Measurements from ENCODE around the gene C22orf15.

Gene C22orf15

DNA sequence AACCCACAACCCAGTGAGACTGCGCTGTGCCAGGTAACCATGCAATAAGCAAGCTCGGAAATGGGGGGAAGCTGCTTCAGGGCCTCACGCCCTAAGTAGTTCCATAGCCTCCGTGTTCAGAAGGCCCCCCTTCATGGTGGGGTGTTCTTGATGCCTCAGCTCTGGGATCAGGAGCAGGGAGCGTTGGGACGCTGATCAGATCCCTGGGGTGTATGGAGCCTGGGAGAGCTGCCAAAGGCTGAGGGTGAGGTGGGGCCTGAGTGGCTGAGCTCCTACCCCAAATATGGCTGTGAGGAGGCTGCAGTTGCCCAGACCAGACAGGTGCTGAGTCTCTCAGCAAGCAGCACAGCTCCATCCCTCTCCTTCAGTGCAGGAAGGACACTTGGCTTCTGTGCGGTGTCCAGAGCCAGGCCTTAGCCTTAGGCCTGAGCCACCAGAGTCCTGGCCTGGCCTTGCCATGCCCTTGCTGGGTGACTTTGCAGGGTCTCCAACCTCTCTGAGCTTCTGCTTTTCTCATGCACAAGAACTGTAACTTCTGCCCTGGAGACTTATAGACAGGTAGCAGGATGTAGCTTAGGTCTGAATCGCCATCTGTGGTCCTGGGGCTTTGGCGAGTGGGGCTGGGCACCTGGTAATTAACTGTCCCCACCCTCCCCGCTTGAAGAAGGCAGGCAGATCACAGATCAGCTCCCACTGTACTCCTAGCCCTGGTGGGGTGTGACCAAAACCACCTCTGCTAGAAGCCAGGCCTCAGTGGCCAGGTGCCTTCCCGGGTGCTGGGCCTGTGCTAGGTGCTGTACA lies 15.2 kb downstream of the C22orf15 start:
- no peak overlapping the region for H3K4me3 ChIP-seq (replicated peaks; ENCODE audit: low read depth, low read length)
- DNase-seq (ENCODE audit: extremely low read depth, low read depth): no peak
- TF ChIP-seq, protein P1, sequence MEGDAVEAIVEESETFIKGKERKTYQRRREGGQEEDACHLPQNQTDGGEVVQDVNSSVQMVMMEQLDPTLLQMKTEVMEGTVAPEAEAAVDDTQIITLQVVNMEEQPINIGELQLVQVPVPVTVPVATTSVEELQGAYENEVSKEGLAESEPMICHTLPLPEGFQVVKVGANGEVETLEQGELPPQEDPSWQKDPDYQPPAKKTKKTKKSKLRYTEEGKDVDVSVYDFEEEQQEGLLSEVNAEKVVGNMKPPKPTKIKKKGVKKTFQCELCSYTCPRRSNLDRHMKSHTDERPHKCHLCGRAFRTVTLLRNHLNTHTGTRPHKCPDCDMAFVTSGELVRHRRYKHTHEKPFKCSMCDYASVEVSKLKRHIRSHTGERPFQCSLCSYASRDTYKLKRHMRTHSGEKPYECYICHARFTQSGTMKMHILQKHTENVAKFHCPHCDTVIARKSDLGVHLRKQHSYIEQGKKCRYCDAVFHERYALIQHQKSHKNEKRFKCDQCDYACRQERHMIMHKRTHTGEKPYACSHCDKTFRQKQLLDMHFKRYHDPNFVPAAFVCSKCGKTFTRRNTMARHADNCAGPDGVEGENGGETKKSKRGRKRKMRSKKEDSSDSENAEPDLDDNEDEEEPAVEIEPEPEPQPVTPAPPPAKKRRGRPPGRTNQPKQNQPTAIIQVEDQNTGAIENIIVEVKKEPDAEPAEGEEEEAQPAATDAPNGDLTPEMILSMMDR (IDR thresholded peaks at IDR 0.05; ENCODE audit: low read depth, low read length, missing control alignments): no peak

DNA sequence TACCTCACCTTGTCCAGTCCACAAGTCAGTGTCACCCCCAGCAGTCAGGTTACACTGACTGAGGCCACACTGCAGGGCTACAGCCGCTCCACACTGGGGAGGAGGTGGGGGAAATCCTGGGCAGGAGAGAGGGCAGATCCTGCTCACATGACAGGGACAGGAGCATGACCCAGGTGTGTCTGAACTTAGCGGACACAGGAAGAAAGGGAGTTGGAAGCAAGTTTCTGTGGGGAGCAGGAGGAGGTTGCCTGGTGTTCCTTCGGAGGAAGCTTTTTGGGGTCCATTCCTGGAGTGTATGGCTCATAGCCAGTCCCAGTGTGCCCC lies 15.7 kb downstream of the C22orf15 start:
- no peak for DNase-seq (ENCODE audit: extremely low read depth, low read depth)
- TF ChIP-seq, protein P1 (IDR thresholded peaks at IDR 0.05; ENCODE audit: low read depth, low read length, missing control alignments): no peak
- no peak overlapping the region for H3K4me3 ChIP-seq (replicated peaks; ENCODE audit: low read depth, low read length)

DNA sequence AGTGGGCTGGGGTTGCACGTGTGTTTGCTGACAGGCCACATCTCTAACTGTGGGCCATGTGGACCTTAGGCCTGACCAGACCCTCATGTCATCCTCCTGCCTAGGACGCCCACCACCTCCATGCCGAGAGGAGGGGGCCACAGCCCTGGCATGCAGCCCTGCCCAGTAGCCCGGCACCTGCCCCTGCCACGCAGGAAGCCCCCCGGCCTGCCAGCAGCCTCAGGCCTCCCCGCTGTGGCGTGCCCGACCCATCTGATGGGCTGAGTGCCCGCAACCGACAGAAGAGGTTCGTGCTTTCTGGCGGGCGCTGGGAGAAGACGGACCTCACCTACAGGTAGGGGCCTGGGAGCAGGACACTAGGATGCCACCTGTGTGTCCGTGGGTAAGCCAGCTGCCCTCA lies 16.3 kb downstream of the C22orf15 start:
- no peak overlapping the region for H3K4me3 ChIP-seq (replicated peaks; ENCODE audit: low read depth, low read length)
- DNase-seq (ENCODE audit: extremely low read depth, low read depth): no peak
- TF ChIP-seq, protein P1 (IDR thresholded peaks at IDR 0.05; ENCODE audit: low read depth, low read length, missing control alignments): no peak

DNA sequence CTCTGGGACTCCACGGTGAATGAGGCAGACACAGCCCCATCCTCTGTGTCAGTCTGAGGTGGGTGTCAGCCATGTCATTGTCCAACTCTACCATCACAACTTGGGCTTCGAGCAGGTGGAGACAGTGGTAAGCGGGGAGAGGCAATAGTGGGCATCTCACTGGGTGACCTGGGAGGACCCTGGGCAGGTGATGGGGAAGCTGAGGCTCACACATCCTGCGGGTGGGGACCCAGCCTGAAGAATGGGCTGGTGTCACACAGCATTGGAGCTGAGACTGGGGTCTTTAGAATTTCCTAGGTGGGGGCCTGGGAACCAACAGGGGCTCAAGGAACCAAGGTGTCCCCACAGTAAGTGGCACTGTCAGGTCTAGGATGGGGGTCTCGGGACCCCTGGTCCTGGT lies 16.9 kb downstream of the C22orf15 start:
- TF ChIP-seq, protein P1 (IDR thresholded peaks at IDR 0.05; ENCODE audit: low read depth, low read length, missing control alignments): no peak
- no peak for DNase-seq (ENCODE audit: extremely low read depth, low read depth)
- no peak overlapping the region for H3K4me3 ChIP-seq (replicated peaks; ENCODE audit: low read depth, low read length)

DNA sequence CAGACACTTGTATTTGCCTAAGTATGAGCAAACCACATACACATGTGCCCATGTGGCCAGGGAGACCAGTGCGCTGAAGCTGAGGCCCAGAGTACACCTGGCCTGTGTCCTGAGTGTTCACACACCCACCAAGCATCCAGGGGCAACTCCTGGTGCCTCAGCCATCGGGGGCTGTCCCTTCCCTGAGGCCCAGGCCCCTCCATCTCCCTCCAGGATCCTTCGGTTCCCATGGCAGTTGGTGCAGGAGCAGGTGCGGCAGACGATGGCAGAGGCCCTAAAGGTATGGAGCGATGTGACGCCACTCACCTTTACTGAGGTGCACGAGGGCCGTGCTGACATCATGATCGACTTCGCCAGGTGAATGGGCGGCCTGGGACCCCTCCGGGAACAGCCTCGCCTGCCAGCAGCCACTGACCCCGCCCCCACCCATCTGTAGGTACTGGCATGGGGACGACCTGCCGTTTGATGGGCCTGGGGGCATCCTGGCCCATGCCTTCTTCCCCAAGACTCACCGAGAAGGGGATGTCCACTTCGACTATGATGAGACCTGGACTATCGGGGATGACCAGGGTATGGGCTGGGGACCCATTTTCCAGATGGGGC lies 17.5 kb downstream of the C22orf15 start:
- TF ChIP-seq, protein P1 (IDR thresholded peaks at IDR 0.05; ENCODE audit: low read depth, low read length, missing control alignments): no peak
- DNase-seq (ENCODE audit: extremely low read depth, low read depth): no peak
- H3K4me3 ChIP-seq (replicated peaks; ENCODE audit: low read depth, low read length): no peak overlapping the region

DNA sequence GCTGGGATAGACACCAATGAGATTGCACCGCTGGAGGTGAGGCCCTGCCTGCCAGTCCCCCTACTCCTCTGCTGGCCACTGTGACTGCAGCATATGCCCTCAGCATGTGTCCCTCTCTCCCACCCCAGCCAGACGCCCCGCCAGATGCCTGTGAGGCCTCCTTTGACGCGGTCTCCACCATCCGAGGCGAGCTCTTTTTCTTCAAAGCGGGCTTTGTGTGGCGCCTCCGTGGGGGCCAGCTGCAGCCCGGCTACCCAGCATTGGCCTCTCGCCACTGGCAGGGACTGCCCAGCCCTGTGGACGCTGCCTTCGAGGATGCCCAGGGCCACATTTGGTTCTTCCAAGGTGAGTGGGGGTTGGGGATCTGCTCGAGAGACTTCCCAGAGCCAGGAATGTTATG lies 18.3 kb downstream of the C22orf15 start:
- no peak for DNase-seq (ENCODE audit: extremely low read depth, low read depth)
- TF ChIP-seq, protein P1 (IDR thresholded peaks at IDR 0.05; ENCODE audit: low read depth, low read length, missing control alignments): no peak
- H3K4me3 ChIP-seq (replicated peaks; ENCODE audit: low read depth, low read length): no peak overlapping the region

Measured in HFF-Myc (cell line).